Measurements from ENCODE around the gene RTN4R.
A peak's percentile ranks its signal among the peaks of the same experiment; 100 is the strongest.
"Not testable (repeated sequence)": the region's sequence is repeated elsewhere in the genome, so short reads cannot be mapped to it uniquely, and the experiment has no call there.

RTN4R gene

GRCh38 chr22:20286784-20287423, 18.8 kb upstream of the RTN4R start:
- DNase-seq (ENCODE audit: low spot score), result not testable (repeated sequence)

GRCh38 chr22:20286312-20286660, 18.2 kb upstream of the RTN4R start:
- DNase-seq (ENCODE audit: low spot score), result not testable (repeated sequence)

- peak; percentile 74 for DNase-seq (ENCODE audit: low spot score)
Observed at GRCh38 chr22:20285473-20286311, 17.6 kb upstream of the RTN4R start.

GRCh38 chr22:20284471-20285086, 16.5 kb upstream of the RTN4R start:
- no peak for DNase-seq (ENCODE audit: low spot score)

GRCh38 chr22:20283674-20284066, 15.6 kb upstream of the RTN4R start:
- DNase-seq (ENCODE audit: low spot score), result no peak

GRCh38 chr22:20282901-20283673, 15.0 kb upstream of the RTN4R start:
- DNase-seq (ENCODE audit: low spot score), result no peak

- DNase-seq (ENCODE audit: low spot score), result no peak
Observed at GRCh38 chr22:20281891-20282290, 13.8 kb upstream of the RTN4R start.

- DNase-seq (ENCODE audit: low spot score), result not testable (repeated sequence)
Observed at GRCh38 chr22:20281473-20281872, 13.4 kb upstream of the RTN4R start.

GRCh38 chr22:20280866-20281265, 12.7 kb upstream of the RTN4R start:
- no peak for DNase-seq (ENCODE audit: low spot score)

- DNase-seq (ENCODE audit: low spot score), result not testable (repeated sequence)
Observed at GRCh38 chr22:20280163-20280562, 12.0 kb upstream of the RTN4R start.

- no peak for DNase-seq (ENCODE audit: low spot score)
Observed at GRCh38 chr22:20279662-20280134, 11.6 kb upstream of the RTN4R start.

GRCh38 chr22:20278726-20279490, 10.8 kb upstream of the RTN4R start:
- not testable (repeated sequence) for DNase-seq (ENCODE audit: low spot score)

- DNase-seq (ENCODE audit: low spot score), result not testable (repeated sequence)
Observed at GRCh38 chr22:20277936-20278635, 10.0 kb upstream of the RTN4R start.

- no peak for DNase-seq (ENCODE audit: low spot score)
Observed at GRCh38 chr22:20276468-20276867, 8.3 kb upstream of the RTN4R start.

GRCh38 chr22:20275836-20276235, 7.7 kb upstream of the RTN4R start:
- no peak for DNase-seq (ENCODE audit: low spot score)

GRCh38 chr22:20275325-20275724, 7.2 kb upstream of the RTN4R start:
- not testable (repeated sequence) for DNase-seq (ENCODE audit: low spot score)

- DNase-seq (ENCODE audit: low spot score), result not testable (repeated sequence)
Observed at GRCh38 chr22:20274374-20274773, 6.3 kb upstream of the RTN4R start.

GRCh38 chr22:20273758-20274181, 5.7 kb upstream of the RTN4R start:
- DNase-seq (ENCODE audit: low spot score), result no peak

- no peak for DNase-seq (ENCODE audit: low spot score)
Observed at GRCh38 chr22:20272700-20273099, 4.6 kb upstream of the RTN4R start.

- DNase-seq (ENCODE audit: low spot score), result no peak
Observed at GRCh38 chr22:20272174-20272573, 4.1 kb upstream of the RTN4R start.

Measured in GM03348 (cell line).